GM12874 (cell line): ENCODE results near the gene TRPM2.

ENCODE experiments used
- CTCF ChIP-seq: IDR thresholded peaks from 2 replicates; pipeline ENCODE4 v1.5.1; 2011; ENCODE audit warnings: low read depth, mild to moderate bottlenecking, control low read depth, low read length, moderate library complexity; ENCODE audit not compliant: insufficient read depth

TRPM2 gene

DNA sequence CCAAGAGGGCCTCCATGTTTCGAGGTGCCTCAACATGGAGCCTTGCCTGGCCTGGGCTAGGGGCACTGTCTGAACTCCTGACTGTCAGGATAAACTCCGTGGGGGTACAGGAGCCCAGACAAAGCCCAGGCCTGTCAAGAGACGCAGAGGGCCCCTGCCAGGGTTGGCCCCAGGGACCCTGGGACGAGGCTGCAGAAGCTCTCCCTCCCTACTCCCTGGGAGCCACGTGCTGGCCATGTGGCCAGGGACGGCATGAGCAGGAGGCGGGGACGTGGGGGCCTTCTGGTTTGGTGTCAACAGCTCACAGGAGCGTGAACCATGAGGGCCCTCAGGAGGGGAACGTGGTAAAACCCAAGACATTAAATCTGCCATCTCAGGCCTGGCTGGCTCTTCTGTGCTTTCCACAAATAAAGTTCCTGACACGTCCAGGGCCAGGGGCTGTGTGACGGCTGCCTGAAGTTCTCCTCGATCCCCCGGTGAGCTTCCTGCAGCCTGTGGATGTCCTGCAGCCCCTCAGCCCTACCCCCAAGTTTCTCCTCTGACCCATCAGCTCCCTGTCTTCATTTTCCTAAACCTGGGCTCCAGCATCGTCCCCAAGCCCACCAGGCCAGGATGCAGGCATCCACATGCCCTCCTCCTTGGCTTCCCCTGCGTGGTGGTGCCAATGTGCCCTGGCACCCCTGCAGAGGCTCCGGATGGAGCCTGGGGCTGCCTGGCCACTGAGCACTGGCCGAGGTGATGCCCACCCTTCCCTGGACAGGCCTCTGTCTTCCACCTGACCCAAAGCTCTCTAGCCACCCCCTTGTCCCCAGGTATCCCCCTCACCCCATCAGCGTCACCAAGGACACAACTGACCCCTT lies 89.1 kb downstream of the TRPM2 start:
- no peak for TF ChIP-seq CTCF

- no peak for TF ChIP-seq CTCF
Observed at GRCh38 chr21:44443291-44443890, 90.0 kb downstream of the TRPM2 start.

DNA sequence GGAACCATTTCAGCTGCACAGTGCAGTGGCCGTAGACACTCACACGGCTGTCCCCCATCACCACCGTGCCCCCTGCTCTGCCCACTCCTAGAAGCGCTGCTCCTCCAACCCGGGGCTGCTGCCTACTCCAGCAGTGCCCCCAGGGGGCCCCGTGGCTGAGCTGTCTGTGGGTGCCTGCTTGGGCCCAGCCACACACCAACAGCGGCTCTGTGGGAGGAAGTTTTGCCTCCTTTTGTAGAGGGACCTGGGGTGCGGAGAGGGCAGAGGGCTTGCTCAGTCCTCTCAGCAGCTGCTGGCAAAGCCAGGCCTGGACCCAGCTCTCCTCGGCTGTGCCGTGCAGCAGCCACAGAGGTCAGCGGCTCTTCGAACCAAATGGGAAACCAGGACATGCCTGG lies 90.5 kb downstream of the TRPM2 start:
- TF ChIP-seq CTCF, result no peak

- TF ChIP-seq CTCF, result peak; percentile 46
Observed at GRCh38 chr21:44444286-44444931, 91.0 kb downstream of the TRPM2 start.

GRCh38 chr21:44445145-44445812 lies 91.9 kb downstream of the TRPM2 start:
- TF ChIP-seq CTCF, result no peak

DNA sequence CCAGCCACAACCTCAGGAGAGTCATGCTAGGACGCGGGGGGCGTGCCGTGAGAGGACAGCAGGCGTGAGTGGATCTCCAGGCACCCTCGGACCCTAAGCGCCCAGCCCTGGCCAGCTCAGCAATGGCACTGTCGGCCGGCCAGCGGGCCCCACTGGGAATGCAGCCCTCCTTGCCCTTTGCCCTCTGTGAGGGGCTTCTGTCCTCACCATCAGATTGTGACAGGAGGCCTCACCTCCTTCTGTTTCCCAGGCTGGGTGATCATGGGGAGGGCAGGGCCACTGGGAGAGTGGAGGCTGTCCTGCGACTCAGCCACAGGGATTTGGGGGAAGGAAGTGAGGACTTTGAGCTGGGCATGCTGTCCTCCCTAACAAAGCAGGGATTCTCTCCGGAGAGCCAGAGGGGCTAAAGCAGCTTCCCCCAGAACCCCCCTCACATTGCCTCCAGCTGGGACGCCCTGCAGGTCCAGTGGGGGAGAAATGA lies 95.3 kb downstream of the TRPM2 start:
- no peak for TF ChIP-seq CTCF
